GM21737 (cell line): Measurements from ENCODE around the gene LIPC.

Experiments used
- ATAC-seq: cut with Tn5 transposase; IDR thresholded peaks from one replicate; pipeline ENCODE4 v1.9.1; 2021; ENCODE audit warnings: mild to moderate bottlenecking, moderate library complexity; ENCODE audit not compliant: unreplicated experiment

LIPC gene

GRCh38 chr15:58472221-58472620 is 40.4 kb downstream of the LIPC start:
- ATAC-seq: no peak

DNA sequence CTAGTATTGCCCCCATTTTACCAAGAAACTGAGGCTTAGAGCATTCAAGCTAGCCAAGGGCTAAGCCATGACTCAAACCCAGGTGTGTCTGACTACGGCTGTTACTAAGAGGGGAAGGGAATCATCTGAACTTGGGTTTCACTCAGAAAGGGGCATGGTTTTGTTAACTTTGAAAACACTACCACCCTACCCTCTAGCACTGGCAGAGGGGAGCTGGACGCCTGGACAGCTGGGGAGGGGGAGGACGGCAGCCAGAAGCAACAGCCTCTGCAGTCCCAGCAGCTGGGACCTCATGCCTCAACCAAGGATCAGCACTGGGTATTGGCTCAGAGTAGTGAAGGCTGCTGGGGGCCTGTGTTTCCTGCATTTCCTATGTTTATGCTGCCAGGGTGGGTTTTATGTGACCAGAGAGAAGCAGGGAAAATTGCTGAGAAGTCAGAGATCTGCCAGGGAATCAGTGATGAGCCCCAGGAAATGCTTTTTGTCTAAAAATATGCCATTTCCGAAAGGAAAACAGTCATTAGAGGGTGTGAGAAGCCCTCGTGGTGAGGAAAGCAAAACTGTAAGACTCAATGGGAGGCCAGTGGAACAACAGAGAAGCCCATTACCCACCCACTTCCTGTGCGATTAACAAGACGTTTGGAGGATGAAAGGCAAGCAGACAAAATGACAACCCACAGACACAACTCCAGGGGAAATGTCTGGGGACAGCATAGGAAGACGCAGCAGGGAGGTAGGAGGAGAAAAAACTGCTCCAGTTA is 41.2 kb downstream of the LIPC start:
- ATAC-seq: no peak

GRCh38 chr15:58473724-58474123 is 41.9 kb downstream of the LIPC start:
- ATAC-seq: no peak

- no peak for ATAC-seq
Observed at GRCh38 chr15:58474741-58475323, 43.0 kb downstream of the LIPC start.

- no peak for ATAC-seq
Observed at GRCh38 chr15:58475573-58476524, 44.1 kb downstream of the LIPC start.

GRCh38 chr15:58476525-58477162 is 44.9 kb downstream of the LIPC start:
- no peak for ATAC-seq

- ATAC-seq: no peak
Observed at GRCh38 chr15:58477170-58477569, 45.4 kb downstream of the LIPC start.

DNA sequence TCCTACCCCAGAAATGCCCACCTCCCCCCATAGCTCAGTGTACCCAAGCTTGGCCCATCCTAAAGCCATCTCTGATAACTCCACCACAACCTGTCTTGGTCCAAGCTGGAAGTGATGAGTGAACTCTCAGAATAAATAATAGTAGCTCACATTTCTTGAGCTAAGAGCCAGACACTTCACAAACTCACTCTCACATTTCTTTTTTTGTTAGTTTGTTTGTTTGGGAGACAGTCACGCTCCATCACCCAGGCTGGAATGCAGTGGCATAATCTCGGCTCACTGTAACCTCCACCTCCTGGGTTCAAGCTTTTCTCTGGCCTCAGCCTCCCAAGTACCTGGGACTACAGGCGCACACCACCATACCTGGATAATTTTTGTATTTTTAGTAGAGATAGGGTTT is 46.2 kb downstream of the LIPC start:
- no peak for ATAC-seq

DNA sequence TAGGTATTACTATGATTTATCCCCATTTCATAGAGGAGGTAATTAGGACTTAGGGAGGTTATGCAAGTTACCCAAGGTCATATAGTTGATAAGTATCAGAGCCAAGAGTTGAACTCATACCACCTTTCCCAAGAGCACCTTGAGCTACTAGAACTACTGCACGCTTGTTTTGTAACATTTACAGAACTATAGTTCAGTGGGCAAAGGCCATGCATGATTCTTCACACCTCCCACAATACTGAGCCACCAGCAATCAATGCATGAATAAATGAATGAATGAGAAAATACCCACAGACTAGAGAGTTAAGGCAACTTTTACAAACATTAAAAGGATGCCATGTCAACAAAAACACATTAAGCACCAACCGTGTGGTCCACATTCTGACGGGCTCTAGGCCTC is 46.8 kb downstream of the LIPC start:
- no peak for ATAC-seq

GRCh38 chr15:58479941-58480340 is 48.1 kb downstream of the LIPC start:
- ATAC-seq: no peak

GRCh38 chr15:58483376-58483775 is 51.6 kb downstream of the LIPC start:
- ATAC-seq: no peak

DNA sequence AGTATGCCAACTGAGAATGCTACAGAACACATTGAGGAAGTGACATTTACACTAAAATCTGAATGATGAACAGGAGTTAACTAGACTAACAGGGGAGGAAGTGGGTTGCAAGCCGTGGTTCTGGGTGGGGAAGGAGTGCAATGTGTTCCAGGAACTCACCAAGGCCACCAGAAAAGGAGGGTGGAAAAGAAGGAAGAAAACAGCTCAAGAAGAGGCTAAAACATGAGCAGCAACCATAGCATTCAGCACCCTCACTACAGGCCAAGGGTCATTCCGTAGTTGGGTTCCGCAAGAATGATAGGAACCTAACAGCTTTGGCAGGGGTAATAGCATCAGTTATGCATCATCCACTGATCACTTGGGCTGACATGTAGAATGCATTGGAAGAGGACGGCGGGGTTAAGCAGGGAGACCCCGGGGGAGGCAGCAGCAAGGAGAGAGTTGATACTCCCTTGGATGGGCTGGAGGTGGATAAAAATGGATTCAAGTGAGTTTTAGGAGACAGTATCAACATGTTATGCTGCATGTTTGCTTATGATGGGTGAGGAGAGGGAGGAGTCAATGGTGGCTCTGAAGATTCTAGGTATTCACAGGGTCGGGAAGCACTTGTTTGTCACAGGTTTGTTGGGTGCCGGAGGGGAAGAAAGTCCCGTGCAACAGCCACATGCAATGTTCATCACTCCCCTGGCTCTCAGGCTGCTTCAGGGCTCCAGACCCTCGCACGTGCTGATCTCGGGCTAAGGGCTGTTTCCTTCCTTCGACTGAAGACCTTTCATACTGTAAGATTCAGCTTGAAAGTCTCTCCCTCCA is 53.2 kb downstream of the LIPC start:
- no peak for ATAC-seq

DNA sequence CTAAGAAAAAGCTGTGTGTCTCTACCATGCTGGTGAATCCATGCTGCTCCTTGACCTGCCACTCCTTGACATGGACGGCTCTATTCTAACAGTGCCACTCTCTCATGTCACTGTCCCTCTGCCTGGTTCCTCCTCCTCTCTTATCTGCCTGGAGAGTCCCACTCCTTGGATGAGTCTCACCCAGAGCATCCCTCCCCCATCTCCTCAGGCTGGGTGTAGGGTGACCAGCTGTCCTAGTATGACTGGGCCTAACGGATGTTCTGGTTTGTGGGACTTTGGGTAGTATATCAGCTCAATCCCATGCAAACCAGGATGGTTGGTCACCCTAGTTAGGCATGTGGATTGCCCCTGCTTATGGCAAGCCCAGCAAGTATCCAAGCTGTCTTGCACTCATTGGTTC is 54.3 kb downstream of the LIPC start:
- no peak for ATAC-seq

DNA sequence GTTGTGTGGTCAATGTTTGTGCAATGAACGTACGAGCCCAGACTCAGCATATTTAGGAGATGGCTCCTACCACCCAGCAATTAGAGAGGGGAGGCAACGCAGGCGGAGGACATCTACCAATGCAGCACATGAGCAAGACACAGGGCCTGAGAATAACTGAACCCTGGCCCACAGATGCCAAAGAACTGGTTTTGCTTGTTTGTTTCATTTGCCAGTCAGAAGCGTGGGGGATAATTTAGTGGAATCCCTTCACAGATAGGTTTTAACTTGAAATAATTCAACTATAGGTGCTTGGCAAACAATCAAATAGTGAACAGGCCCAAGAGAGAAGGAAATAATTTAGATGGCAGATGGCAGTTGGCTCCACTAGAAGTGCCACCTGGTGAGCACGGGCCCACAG is 54.8 kb downstream of the LIPC start:
- no peak for ATAC-seq

- ATAC-seq: no peak
Observed at GRCh38 chr15:58487041-58487723, 55.4 kb downstream of the LIPC start.

GRCh38 chr15:58487724-58488120 is 55.9 kb downstream of the LIPC start:
- ATAC-seq: no peak

- ATAC-seq: no peak
Observed at GRCh38 chr15:58489289-58490085, 57.7 kb downstream of the LIPC start.

DNA sequence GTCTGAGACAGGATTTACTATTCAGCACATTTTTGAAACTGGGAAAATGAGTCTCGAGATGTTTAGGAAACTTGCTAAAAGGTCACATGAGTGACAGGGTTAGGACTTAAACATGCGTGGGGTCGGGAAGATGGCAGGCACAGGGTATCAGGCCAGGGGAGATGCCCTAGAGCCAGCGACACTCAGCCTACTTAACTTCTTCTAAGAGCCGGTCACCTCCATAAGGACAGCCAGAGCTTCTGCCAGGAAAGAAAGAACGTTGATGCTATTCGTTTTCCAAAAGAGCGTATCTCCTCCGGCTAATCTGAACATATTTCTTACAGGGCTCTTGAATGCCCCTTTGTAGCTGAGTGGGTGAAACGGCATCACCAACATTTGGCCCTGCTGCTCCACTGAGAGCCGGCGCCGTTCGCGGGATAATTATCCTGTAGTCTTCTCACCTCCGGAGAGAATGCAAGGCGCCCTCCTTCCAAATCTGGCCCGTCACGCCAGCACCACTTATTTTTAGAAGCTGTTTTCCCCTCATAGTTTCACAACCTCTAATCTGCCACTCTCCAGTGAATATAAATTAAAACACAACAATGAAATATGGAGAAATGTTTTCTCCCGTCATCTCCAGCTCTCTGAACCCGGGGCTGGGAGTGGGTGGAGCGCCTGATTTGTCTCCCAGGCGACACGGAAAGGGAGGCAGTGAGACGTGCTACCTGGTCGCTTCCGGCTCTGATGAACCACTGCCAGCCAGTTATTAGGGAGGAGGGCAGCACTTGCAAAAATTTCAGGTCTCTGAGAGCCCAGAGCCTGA is 58.5 kb downstream of the LIPC start:
- no peak for ATAC-seq
